ACC112 (cell line): Measurements from ENCODE around the gene ARMH4.

Experiments
- H2AFZ ChIP-seq: fragments of 200-600 bp; sonication (generic); one replicate; pipeline ENCODE4 v1.6.0; 2017; ENCODE audit warnings: antibody characterized with exemption, low read length; ENCODE audit not compliant: unreplicated experiment
- H3K27ac ChIP-seq: fragments of 200-600 bp; sonication (generic); 2 replicates; pipeline ENCODE4 v1.5.1; 2014; ENCODE audit warnings: low read depth, mild to moderate bottlenecking, antibody characterized with exemption, low read length, moderate library complexity
- H3K27me3 ChIP-seq: fragments of 200-600 bp; sonication (generic); 2 replicates; pipeline ENCODE4 v1.6.1; 2014; ENCODE audit warnings: mild to moderate bottlenecking, antibody characterized with exemption, low read length, moderate library complexity, mixed read lengths; ENCODE audit not compliant: insufficient read depth
- H3K36me3 ChIP-seq: fragments of 200-600 bp; sonication (generic); 2 replicates; pipeline ENCODE4 v1.6.1; 2016; ENCODE audit warnings: mild to moderate bottlenecking, antibody characterized with exemption, low read length, moderate library complexity, mixed read lengths; ENCODE audit not compliant: insufficient read depth
- H3K4me1 ChIP-seq: fragments of 200-600 bp; sonication (generic); one replicate; pipeline ENCODE4 v1.6.1; 2016; ENCODE audit warnings: low read length, mixed read lengths; ENCODE audit not compliant: insufficient read depth, unreplicated experiment, control insufficient read depth
- H3K4me3 ChIP-seq: fragments of 200-600 bp; sonication (generic); 2 replicates; pipeline ENCODE4 v1.5.1; 2014; ENCODE audit warnings: mild to moderate bottlenecking, low read depth, low read length
- H3K79me2 ChIP-seq: fragments of 200-600 bp; sonication (generic); one replicate; pipeline ENCODE4 v1.6.0; 2016; ENCODE audit warnings: low read length; ENCODE audit not compliant: control insufficient read depth, unreplicated experiment, insufficient read depth

The ARMH4 gene, protein sequence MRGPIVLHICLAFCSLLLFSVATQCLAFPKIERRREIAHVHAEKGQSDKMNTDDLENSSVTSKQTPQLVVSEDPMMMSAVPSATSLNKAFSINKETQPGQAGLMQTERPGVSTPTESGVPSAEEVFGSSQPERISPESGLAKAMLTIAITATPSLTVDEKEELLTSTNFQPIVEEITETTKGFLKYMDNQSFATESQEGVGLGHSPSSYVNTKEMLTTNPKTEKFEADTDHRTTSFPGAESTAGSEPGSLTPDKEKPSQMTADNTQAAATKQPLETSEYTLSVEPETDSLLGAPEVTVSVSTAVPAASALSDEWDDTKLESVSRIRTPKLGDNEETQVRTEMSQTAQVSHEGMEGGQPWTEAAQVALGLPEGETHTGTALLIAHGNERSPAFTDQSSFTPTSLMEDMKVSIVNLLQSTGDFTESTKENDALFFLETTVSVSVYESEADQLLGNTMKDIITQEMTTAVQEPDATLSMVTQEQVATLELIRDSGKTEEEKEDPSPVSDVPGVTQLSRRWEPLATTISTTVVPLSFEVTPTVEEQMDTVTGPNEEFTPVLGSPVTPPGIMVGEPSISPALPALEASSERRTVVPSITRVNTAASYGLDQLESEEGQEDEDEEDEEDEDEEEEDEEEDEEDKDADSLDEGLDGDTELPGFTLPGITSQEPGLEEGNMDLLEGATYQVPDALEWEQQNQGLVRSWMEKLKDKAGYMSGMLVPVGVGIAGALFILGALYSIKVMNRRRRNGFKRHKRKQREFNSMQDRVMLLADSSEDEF

DNA sequence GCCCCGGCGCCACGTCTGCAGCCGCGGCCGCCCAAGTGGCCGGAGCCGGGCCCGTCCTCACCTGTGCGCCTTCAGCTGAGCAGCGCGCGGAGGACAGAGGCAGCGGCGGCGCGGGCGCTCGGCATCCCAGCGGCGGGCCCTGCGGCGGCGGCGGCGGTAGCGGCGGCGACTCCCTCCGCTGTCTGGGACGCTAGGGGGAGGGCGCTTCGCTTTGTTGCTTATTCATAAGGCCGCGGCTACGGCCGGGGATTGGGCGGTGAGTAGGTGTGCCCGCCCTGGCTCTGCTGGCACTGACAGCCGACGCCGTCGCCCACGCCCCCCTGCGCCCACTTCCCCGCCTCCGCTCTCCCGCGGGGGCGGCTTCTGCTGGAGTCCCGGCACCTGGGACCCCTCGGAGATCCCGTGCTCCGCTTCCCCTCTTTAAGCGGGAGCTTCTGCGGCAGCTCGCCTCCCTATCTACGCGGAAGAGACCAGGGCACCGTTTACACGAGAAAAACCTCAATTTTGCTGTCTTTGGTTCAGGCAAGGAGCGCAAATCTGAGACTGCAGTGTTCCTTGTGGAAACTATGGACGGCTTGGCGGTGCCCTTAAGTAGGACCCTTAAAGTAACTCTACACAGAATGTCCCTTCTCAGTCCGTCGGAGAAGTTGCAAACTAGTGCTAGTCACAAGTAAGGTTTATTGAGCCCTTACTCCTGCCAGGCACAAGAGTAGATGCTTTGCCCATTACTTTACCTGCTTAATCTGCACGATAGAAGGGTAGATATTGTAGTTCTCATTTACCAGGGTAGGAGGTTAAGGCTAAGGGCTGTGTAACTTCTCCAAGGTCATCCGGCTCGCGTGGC, at the start of gene ARMH4:
Gene ARMH4, minus strand, starts transcription at position 200 of the 844 bp plus-strand sequence. CDS start 12,855 bp downstream, outside the sequence.
- Histone ChIP-seq H3K79me2 (no peaks in the 10 kb centered on the region), H2AFZ (peak within 1 kb of the TSS; percentile 84), H3K4me1 (peaks cover 5% of the 10 kb centered on the region), H3K4me3 (peak within 1 kb of the TSS; percentile 87), H3K27ac (no peak within 1 kb of the TSS), H3K36me3 (no peaks in the 10 kb centered on the region), H3K27me3 (peaks cover 49% of the 10 kb centered on the region)

GRCh38 chr14:58200846-58201245, 48.8 kb upstream of the ARMH4 start:
- Histone ChIP-seq H3K4me1 (peaks cover 4% of the 10 kb centered on the region), H3K79me2 (peaks cover 30% of the 10 kb centered on the region), H2AFZ (peak overlapping the region; percentile 41), H3K36me3 (0 out of 2 replicates have a peak, but pooled peaks cover 4% of the 10 kb centered on the region), H3K4me3 (peak overlapping the region; percentile 80), H3K27ac (no peak overlapping the region; the same call in 1 of the 2 replicates), H3K27me3 (no peaks in the 10 kb centered on the region)

DNA sequence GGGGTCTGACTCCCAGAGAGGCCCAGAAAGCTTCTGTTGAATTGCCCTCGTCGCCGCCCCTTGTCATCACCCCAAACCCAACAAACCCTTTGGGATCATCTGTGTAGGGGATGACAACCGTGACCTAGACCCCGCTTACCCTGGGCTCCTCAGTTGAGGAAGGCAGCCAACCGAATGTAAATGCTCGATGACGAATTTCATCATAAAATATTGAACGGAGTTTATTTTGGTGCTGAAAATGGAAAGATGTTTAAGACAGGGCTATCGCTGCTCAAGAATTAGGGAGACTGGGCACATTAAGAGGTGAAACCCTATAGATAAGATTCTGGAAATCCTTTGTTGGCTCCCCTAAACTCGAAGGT, 48.4 kb upstream of the ARMH4 start:
- H3K4me1 ChIP-seq: peaks cover 4% of the 10 kb centered on the region
- peaks cover 30% of the 10 kb centered on the region for H3K79me2 ChIP-seq
- H3K36me3 ChIP-seq: 0 out of 2 replicates have a peak, but pooled peaks cover 4% of the 10 kb centered on the region
- H2AFZ ChIP-seq: peak overlapping the region; percentile 41
- H3K4me3 ChIP-seq: peak overlapping the region; percentile 80
- H3K27ac ChIP-seq: peak overlapping the region; percentile 86
- H3K27me3 ChIP-seq: no peaks in the 10 kb centered on the region

GRCh38 chr14:58199726-58200479, 47.9 kb upstream of the ARMH4 start, which contains the start of gene ACTR10:
Gene ACTR10, plus strand, starts transcription at chr14:58200149. Its CDS starts 69 bp downstream, at chr14:58200218.
- Histone ChIP-seq H3K4me3 (peak within 1 kb of the TSS; percentile 80), H3K27ac (peak within 1 kb of the TSS; percentile 86), H2AFZ (peak within 1 kb of the TSS; percentile 95), H3K27me3 (no peaks in the 10 kb centered on the region), H3K36me3 (0 out of 2 replicates have a peak, but pooled peaks cover 4% of the 10 kb centered on the region), H3K79me2 (peaks cover 30% of the 10 kb centered on the region), H3K4me1 (peaks cover 4% of the 10 kb centered on the region)

DNA sequence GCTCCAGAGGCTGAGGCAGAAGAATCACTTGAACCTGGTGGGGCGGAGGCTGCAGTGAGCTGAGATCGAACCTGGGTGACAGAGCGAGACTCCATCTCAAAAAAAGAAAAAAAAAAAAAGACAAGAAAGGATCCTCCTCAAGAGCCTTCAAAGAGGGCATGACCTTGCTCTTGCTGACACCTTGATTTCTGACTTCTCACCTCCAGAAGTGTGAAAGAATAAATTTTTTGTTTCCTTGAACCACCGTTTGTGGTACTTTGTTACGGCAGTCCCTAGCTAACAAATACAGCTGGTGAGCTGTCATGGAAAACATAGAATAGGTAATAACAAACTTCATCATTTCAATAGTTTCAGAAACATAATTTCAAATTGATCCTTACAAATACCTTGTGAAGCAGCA, 46.1 kb upstream of the ARMH4 start:
- no peaks in the 10 kb centered on the region; the same call in 1 of the 2 replicates for H3K27me3 ChIP-seq
- H3K36me3 ChIP-seq: no peaks in the 10 kb centered on the region
- no peak overlapping the region for H2AFZ ChIP-seq
- peaks cover 9% of the 10 kb centered on the region for H3K4me1 ChIP-seq
- no peak overlapping the region for H3K27ac ChIP-seq
- H3K4me3 ChIP-seq: no peak overlapping the region
- H3K79me2 ChIP-seq: peaks cover 24% of the 10 kb centered on the region

GRCh38 chr14:58196198-58196597, 44.2 kb upstream of the ARMH4 start:
- Histone ChIP-seq H3K79me2 (peaks cover 11% of the 10 kb centered on the region), H3K27me3 (peaks cover 5% of the 10 kb centered on the region; the same call in 1 of the 2 replicates), H3K27ac (no peak overlapping the region), H3K4me3 (no peak overlapping the region), H2AFZ (no peak overlapping the region), H3K36me3 (no peaks in the 10 kb centered on the region), H3K4me1 (peaks cover 5% of the 10 kb centered on the region)

DNA sequence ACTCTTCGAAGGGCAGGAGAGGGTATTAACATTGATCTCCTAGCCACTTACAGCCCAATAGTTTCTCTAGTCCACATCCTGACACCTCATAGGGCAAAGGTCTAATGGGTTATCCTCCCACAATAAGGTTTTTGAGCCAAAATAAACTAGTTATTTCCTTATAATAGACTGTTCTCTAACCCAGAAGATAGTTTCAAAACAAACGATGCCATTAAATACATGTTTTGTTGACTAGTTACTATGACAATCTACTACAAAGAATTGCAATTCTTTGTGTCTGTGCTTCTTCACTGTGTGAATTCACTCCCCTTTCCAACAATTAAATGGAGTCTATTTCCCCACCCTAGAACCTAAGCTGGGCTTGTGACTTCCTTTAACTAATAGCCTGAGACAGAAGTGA, 41.5 kb upstream of the ARMH4 start:
- no peak overlapping the region for H3K4me3 ChIP-seq
- no peak overlapping the region for H2AFZ ChIP-seq
- no peaks in the 10 kb centered on the region for H3K36me3 ChIP-seq
- no peak overlapping the region for H3K27ac ChIP-seq
- H3K4me1 ChIP-seq: peaks cover 5% of the 10 kb centered on the region
- H3K79me2 ChIP-seq: no peaks in the 10 kb centered on the region
- peaks cover 5% of the 10 kb centered on the region; the same call in 1 of the 2 replicates for H3K27me3 ChIP-seq

GRCh38 chr14:58191763-58192601, 40.0 kb upstream of the ARMH4 start:
- Histone ChIP-seq H3K79me2 (no peaks in the 10 kb centered on the region), H3K4me3 (no peak overlapping the region), H3K27ac (no peak overlapping the region), H3K27me3 (peaks cover 5% of the 10 kb centered on the region; the same call in 1 of the 2 replicates), H2AFZ (no peak overlapping the region), H3K4me1 (peaks cover 5% of the 10 kb centered on the region), H3K36me3 (no peaks in the 10 kb centered on the region)

DNA sequence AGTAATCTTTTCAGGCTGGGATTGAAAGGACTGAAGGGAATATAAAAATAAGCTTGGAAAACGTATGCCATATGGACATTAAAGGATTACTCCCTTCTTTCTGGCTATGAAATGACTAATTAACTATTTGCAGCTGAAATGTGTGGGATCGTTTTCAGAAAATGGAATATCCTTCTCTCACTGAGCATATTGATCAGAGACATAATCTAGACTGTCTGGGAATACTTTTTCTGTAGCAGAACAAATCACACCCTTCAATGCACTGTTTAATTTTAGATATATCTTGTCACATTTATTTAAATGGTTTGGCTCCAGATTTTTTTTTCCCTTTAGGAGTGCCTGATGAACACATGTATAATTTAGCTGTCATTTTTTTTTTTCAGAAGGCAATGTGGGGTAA, 37.2 kb upstream of the ARMH4 start:
- no peaks in the 10 kb centered on the region for H3K79me2 ChIP-seq
- no peak overlapping the region for H3K27ac ChIP-seq
- H2AFZ ChIP-seq: no peak overlapping the region
- peaks cover 5% of the 10 kb centered on the region for H3K4me1 ChIP-seq
- no peaks in the 10 kb centered on the region for H3K36me3 ChIP-seq
- H3K27me3 ChIP-seq: peaks cover 5% of the 10 kb centered on the region; the same call in 1 of the 2 replicates
- H3K4me3 ChIP-seq: no peak overlapping the region
